Esophagus mucosa (tissue), 1 donor: ENCODE results near the gene CPT1A. TPM values are rescaled to one million over a fixed set of nuclear protein-coding genes. Genes with fewer than 3 reads are reported as not detected.

Experiments used
- ATAC-seq: fragments of 200-7000 bp; cut with Tn5 transposase; one replicate; pipeline ENCODE4 v1.9.1; 2020
- total RNA-seq: library from RNA; stranded (reverse); gene quantifications from one replicate; pipeline ENCODE4 v1.2.4, GENCODE V29; 2023
- donor health status: DM: yes; HTN: yes; CAD: no.

Gene CPT1A
- total RNA-seq, 1 donor from 2014 or later = 23.9 TPM

DNA sequence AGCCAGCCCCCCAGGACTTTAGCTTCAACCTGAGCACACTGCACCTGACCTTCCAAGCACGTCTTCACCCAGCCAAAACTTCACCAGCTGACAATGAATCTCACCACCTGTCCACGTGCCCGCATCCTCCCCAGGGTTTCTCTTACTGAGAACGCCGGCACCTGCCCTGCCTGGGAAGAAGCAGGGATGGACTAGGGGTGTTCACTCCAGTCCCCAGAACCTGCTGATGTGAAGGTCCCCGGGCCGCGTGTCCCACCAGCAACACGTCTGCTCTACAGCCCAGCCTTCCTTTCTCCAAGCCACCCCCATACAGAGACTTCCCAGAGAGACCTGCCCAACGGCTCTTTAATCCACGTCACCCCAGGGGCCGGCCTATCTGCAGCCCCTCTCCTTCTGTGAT, 12.8 kb downstream of the CPT1A start:
- no peak for ATAC-seq

DNA sequence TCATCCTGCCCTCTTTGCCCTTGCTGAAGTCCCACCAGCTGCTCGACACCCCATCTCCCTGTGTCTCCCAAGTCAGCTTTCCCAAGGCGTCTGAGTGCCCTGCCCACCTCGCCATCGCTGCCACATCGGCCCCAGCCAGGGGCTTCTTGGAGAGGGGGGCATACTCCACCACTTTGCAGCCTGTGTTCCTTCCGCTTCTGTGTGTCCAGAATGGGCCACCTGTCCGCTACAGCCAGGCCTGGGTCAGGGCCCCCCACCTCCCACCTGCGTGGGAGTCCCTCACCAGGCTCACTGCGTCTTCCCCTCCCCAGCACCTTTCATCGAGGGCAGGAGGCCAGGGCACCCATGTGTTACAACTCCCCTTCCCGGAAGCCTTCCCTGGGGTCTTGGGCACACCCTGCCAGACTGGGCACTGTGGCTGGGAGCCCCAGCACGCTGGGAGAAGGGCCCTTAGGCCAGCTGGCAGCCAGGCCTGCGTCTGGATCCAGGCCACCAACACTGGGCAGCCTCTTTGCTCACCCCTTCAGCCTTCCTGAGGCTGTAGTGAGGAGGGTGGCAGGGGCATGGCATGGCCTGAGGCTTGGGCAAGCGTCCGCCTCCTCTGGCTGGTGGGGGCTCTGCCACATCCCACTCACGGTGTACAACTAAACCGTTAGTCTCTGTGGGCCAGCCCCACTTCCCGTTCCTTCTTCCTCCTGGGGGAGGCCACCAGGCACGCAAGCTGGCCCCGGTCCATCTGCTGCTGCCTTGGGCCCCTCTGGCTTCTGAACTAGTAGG, 13.4 kb downstream of the CPT1A start:
- peak; percentile 11 for ATAC-seq

GRCh38 chr11:68827733-68828132, 14.0 kb downstream of the CPT1A start:
- no peak for ATAC-seq

DNA sequence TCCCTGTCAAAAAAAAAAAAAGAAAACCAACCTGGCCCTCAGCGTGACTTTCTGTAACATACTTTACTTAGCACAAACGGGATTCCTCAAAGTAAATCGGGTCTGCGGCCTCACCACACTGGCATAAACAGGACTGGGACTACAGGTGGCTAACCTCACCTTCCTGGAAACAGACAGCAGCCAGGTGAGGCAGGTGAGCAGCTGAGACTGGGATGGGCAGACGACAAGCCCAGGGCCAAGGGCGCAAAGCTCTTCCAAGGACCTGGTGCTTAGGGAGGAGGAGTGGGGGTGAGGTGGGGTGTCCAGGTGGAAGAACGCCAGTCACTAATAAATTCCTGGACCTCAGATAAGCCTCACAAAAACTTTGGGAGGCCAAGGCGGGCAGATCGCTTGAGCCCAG, 15.0 kb downstream of the CPT1A start:
- no peak for ATAC-seq

- peak; percentile 79 for ATAC-seq
These were observed 16.1 kb downstream of the CPT1A start for GRCh38 chr11:68825571-68825970.

DNA sequence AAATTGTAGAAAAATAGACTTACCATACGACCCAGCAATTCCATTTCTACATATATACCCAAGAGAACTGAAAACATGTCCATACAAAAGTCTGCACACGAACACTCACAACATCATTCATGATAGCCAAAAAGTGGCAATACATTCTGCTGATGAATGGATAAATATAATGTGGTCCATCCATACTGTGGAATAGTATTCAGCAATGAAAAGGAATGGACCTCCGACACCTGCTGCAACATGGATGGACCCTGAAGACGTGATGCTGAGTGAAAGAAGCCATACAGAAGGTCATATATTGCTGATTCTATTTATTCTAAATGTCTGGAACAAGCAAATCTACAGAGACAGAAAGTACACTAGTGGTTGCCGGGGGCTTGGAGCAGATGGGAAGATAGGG, 19.2 kb downstream of the CPT1A start:
- ATAC-seq = no peak

DNA sequence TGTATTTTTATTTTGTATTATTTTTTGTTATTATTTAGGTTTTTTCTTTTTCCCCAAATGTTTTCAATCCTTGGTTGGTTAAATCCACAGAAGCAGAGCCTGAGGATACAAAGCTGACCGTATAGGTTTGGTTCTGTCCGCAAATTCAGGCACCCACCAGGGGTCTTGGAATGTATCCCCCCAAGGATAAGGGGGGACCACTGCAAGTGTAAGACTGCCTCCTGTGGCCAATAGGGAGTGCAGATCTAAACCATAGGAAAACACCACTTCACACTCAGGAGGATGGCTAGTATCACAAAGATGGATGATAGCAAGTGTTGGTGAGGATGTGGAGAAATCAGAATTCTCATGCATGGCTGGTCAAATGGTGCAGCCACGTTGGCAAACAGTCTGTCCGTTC, 20.0 kb downstream of the CPT1A start:
- no peak for ATAC-seq

DNA sequence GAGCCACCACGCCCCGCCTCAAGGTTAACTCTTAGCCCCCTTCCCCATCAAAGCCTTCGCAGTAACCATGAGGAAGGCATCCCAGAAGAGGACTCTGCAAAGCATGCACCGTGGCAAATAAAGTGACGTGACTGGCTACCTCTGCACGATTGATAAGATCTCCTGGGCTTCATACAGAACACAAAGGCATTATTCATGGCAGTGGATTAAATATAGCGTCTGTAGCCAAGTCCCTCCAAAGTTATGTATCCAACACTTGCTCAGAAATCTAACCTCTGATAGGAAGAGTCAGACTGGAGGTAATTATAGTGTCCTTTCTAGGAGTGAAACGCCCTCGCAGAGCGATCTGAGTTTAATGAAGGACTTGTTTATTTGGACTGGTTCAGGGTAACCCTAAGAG, 22.4 kb downstream of the CPT1A start:
- no peak for ATAC-seq

DNA sequence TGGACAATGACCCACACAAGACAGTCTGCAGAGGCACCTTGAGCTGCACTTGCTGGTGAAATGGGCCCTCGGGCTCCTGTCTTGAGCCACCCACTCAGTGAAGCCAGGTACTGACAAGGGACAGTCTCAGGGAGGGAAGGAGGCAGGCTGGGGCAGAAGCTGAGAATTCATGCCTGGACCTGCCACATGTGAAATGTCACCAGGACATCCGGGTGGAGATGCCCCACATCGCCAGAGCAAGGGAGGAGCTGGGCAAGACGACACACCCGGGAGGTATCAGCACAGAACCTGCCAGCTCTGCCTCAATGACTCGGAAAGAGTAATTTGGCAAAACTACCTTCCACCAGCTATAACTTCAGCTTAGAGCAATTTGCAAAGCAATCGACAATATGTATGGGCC, 23.5 kb downstream of the CPT1A start:
- peak; percentile 94 for ATAC-seq

DNA sequence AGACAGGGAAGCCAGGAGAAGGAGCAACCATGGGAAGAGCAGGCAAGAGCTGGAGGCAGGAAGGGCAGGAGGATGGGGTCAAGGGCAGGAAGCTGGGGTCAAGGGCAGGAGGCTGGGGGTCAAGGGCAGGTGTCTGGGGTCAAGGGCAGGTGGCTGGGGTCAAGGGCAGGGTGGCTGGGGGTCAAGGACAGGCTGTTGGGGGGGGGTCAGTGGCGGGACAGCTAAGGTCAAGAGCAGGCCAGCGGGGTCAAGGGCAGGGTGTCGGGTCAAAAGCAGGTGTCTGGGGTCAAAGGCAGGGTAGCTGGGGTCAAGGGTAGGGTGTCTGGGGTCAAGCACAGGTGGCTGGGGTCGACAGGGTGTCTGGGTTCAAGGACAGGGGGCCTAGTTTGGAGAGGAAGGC, 24.2 kb downstream of the CPT1A start:
- ATAC-seq = no peak

GRCh38 chr11:68816917-68817419, 24.7 kb downstream of the CPT1A start:
- peak; percentile 12 for ATAC-seq

DNA sequence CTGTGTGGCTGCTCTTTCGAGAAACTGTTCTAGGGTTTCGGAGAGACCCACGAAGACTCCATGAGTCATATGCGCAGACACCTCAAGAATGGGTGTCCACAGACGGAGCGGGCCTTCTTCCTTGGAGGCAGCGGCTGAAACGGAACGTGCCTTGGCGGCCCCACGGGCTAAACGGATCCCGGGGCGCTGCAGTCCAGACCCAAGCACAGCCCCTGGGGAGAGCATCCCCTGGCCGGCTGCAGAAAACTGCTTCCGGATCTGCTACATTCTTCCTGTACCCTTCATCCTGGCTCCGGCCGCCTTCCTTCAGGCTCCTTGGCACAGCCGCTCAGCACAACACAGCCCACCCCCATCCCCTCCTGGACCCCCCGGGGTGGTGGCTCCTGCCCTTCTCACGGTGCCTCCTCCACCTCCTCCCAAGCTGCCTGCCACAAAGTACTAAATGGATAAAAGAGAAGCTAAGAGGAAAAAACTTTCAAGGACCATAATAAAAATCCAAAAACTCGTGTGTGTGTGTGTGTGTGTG, 25.4 kb downstream of the CPT1A start:
- no peak for ATAC-seq

- ATAC-seq = no peak
These were observed 27.9 kb downstream of the CPT1A start for GRCh38 chr11:68813773-68814172.

GRCh38 chr11:68812526-68812925, 29.2 kb downstream of the CPT1A start:
- ATAC-seq = peak; percentile 44

- no peak for ATAC-seq
These were observed 31.6 kb downstream of the CPT1A start for GRCh38 chr11:68810164-68810563.

DNA sequence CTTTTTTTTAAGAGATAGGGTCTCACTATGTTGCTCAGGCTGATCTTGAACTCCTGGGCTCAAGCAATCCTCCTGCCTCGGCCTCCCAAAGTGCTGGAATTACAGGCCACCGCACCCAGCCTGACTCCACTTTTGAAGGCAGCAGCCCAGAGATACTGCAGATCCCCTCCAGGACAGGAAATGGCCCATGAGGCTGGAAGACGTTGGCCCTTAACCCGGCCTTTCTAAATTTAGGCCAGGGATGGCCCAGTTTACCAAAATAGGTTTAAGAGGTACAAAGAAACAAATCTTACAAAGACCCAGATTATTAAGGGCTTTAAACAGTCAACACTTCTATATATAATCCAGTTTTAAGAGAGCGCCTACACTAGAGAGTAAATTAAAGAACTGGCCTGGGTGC, 32.2 kb downstream of the CPT1A start:
- ATAC-seq = no peak

DNA sequence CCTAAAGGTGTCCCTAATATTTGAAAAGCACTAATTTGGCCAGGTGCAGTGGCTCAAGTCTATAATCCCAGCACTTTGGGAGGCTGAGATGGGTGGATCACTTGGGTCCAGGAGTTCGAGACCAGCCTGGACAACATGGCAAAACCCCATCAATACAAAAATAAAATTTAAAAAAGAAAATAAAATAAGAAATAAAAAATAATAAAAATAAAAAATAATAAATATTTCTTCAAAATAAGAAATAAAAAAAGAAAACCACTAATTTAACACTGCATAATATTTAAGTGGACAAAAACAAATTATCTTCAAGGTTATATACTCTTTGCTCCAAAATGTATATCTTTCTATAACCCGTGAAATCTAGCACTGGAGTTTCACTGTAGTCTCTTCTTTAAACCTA, 32.9 kb downstream of the CPT1A start:
- ATAC-seq = no peak

- ATAC-seq = peak; percentile 41
These were observed 34.5 kb downstream of the CPT1A start for GRCh38 chr11:68806931-68807844.

DNA sequence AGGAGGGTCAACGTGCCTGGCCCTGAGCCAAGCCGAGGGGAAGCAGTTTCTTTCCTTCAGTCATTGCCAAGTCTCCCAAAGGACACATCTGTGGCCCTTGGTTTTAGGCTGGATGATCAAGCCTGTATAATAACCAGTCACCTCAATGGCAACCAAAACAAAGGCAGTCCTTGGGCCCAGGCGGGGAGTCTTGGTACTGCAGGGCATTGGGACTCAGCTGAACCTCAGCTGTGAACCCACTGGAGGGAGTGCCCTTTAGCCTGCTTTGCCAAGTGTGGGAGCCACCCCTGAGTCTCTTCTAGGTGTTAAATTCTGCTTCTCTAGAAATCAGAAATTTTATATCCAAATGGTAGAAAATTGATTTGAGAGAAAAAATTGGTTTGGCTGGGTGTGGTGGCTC, 36.9 kb downstream of the CPT1A start:
- ATAC-seq = no peak

DNA sequence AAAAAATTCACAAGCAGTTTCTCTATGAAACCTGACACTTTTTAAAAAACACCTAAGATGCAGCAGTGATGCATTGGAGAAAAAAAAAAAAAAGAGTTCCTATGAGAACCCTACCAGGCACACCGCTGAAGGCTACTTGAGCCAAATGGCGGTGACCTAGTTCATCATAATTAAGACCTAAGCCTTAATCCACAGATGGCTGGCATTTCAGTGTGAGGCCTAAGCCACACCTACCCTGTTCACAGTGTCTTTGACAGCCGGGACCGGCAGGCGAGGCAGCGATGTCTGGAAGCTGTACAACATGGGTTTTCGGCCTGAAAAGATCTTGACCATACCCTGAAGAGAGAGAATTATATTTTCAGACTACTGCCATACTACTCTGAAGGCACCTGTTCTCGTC, 38.0 kb downstream of the CPT1A start:
- ATAC-seq = no peak

GRCh38 chr11:68798221-68798813, 43.4 kb downstream of the CPT1A start:
- ATAC-seq = peak; percentile 26

GRCh38 chr11:68796801-68797200, 44.9 kb downstream of the CPT1A start:
- no peak for ATAC-seq

DNA sequence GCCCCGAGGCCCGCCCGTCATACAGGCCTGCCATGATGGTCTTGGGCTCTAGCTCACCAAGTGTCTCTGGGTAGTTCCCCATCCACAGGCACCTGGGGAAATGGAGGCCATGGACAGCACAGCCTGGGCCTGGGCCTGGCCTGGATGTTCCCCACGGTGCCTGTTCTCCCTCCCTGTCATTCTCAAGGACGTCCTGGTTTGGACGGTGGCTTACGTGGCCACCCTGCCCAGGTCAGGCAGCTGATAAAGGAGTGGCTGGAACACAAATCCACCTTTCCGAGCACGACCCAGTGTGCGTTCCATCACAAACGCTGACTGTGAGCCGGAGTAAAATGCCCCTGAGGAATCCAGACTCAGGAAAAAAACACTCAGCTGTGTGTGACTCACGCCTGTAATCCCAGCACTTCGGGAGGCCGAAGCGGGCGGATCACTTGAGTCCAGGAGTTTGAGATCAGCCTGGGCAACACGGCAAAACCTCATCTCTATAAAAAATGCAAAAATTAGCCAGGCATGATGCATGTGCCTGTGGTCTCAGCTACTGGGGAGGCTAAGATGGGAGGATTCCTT, 49.2 kb downstream of the CPT1A start:
- ATAC-seq = peak; percentile 29
